ENCODE data around the gene CALY.

The CALY gene

GRCh38 chr10:133353202-133353959, 16.7 kb upstream of the CALY start:
- DNase-seq, result no peak

DNA sequence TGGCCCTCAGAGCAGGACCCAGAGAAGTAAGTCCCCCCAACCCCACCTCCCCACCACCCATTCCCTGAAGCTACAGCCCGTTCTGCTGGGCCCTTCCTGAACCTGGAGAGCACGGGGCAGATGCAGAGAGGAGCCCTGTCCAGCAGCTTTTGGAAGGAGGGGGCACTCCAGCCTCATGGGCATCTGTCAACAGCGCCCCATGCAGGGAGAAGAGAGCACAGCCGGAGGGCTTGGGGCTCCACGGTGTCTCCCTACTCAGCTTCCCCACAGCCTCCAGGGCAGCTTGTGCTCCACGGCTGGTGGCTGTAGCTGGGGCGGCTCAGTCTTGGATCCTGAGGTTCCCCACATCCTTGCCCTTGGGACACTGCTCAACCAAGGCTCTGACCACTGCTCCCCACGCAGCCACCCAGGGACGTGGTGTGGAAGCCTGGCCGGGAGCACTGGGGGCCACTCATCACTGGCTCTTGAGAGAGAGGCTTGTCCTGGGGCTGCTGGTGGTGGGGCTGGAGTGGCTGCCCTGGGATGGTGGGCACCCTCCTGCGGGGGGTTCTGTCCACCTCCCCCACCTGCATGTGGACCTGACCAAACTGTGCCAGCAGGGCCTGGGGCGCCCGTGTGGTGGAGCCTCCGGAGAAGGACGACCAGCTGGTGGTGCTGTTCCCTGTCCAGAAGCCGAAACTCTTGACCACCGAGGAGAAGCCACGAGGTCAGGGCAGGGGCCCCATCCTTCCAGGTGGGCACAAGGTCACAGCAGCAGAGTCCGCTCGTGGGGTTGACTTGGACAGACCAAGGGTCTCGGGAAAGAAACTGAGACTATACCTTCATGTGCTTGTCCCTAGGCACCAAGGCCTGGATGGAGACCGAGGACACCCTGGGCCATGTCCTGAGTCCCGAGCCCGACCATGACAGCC, 15.0 kb upstream of the CALY start:
- DNase-seq, result no peak

DNA sequence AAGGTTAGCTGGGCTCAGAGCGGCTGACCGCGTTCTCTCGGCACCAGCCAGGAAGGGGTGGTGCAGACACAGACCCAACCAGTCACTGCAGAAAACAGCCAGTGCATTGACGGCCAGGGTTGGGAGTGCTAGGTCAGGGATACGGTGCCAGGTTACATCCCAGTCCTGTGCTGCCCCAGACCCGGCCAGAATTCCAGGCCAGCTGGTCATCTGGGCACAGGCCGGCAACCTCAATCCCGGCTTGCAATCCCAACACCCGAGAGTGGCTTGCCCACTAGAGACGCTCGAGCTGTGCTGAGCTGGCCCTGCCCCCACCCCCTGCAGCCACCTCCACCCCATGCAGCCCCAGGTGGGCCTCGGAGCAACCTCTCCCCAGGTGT, 14.2 kb upstream of the CALY start:
- no peak for DNase-seq

GRCh38 chr10:133350283-133350949, 13.7 kb upstream of the CALY start:
- DNase-seq, result no peak

DNA sequence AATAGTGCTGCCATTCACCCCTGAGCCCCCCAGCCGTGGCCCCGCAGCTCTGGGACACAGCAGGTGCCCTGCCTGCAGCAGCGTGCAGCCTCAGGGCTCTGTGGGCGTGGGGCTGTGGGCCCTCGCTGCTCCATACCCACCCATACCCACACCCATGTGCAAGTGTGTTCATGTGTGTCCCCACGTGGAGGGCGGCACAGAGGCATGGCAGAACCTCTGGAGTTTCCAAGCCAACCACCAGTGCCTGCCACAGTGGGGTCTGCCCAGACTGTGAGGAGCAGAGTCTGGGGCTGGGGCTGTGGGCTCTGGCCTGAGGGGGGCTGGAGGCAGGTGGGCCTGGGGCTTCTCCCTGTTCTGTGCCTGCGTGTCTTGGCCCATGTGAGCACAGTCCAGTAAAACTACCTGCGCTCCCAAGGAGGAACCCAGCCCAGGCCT, 12.9 kb upstream of the CALY start:
- no peak for DNase-seq

DNA sequence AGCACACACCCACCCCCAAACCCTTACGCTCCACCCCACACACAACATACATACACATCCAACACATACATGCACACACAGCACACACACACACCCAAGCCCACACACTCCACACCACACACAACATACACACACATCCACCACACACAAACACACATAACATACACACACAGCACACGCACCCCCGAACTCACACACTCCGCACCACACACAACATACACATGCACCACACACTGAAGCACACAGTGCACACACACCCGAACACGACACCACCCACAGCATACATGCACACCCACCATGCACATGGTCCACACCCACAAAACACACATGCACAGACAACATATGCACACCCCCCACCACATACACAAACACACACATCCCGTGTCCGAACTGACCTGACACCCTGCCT, 12.5 kb upstream of the CALY start:
- DNase-seq, result no peak

DNA sequence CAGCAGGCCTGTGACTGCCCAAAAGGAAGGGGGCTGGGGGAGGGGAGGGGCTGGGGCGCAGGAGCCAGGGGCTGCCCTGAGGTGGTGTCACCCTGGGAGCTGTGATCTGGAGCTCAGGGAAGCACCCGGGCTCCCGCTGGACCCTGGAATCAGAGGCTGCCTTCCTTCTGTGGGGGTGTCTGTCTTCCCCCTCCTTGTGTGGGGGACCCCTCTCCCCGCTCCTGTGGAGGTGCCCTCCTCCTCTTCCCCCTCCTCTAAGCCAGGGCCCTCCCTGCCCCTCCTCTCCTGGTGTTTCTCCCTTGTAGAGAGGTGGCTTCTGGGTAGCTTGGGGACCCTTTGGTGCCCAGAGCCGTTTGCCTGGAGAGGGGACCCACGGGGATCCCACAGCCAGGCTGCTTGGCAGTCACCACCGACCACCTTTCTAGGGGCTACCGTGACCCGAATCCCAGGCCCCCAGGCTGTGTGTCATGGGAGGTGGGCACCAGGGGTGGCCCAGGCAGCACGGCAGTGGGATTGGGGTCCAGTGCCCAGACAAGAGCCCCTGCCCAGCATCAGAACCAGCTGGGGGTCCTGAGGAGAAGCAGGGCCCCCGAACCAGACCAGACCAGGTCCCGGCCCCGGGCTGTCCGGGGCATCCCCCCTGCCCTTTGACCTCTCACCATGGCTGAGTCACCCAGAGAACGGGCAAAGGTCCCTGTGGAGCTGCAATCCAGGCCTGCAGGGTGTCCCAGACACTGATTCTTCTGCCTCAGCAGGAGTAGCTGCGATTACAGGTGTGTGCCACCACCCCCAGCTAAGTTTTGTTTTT, 11.2 kb upstream of the CALY start:
- no peak for DNase-seq

DNA sequence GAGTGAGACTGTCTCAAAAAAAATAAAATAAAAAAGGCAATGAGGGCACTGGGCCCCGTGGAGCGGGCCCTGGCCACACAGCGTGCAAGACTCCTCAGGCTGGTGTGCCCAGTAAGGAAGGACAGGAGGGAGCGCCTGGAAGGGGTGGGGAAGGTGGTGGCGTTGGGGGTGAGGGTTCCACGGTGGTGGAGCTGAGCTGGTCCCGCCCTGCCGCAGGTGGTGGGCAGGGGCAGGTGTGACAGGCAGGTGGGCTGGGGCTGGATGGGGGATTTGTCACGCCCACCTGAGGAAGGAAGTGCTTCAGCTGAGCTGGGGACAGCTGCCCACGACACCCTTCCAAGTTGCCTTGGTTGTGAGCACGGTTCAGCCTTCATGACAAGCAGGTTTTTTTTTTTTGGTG, 9.7 kb upstream of the CALY start:
- DNase-seq, result no peak

- DNase-seq, result no peak
Observed at GRCh38 chr10:133344236-133344635, 7.5 kb upstream of the CALY start.

DNA sequence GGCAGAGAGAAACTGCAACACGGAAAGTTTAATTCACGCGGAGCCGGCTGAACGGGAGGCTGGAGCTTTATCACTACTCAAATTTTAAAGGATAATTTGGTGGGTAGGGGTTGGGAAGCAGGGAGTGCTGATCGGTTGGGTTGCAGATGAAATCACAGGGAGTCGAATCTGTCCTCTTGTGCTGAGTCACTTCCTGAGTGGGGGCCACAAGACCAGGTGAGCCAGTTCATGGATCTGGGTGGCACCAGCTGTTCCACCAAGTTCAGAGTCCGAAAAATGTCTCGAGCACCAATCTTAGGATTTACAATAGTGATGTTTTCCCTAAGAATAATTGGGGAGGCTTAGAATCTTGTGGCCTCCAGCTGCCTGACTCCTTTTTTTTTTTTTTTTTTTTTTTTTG, 6.9 kb upstream of the CALY start:
- no peak for DNase-seq

DNA sequence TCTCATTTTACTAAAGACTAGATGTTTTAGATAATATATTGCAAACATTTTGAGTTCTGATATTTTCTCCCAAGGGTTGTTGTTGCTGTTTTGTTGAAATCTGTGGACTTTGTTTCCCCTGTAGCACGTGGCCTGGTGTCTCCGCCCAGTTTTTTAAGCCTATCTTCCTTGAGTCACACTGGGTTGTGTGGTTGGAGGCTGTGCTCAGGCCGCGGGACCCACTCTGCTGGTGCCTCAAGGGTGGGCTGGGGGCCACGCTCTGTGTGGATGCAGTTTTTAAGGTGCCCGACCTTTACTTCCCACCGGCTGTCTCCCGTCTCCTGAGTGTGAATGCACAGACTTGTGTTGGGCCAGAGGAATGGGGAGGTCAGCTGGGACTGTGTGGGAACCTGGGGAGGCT, 6.2 kb upstream of the CALY start:
- no peak for DNase-seq

DNA sequence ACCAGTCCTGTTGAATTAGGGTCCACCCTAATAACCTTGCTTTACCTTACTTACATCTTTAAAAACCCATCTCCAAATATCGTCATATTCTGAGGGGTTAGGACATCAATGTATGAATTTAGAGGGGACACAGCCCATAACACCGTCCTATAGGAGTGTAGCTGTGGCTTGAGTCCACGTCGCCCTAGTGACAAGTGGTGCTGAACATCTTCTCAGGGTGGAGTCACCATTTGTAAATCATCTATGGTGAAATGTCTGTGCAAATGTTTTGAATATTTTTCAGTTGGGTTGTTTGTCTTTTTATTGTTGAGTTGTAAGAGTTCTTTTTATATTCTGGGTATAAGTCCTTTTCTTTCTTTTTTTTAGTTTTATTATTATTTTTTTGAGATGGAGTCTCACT, 5.3 kb upstream of the CALY start:
- no peak for DNase-seq

DNA sequence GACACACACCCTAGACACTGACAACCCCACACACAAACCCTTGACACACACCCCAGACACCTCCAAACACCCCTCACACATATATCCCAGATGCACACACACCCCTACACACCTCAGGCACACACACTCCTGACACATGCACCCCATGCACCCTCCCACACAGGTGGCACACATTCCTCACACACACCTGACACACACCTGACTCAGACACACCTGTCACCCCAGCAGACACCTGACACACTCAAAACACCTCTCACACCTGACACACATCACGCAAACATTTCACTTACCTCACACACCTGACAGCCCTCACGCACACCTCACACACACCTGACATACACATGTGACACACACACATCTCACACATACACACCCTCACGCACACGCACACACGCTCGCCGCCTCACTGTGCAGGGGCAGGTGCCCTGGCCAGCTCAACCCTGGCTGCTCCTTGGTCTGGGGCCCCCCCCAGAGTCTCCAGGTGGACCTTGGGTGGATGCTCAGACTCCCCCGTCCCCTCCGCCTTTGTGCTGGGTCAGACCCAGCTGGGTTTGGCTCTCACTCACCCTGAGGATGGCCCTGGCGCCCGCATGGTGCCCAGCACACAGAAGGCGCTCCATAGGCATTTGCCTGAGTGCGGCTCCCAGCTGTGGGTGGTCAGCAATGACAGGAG, 3.1 kb upstream of the CALY start:
- no peak for DNase-seq

DNA sequence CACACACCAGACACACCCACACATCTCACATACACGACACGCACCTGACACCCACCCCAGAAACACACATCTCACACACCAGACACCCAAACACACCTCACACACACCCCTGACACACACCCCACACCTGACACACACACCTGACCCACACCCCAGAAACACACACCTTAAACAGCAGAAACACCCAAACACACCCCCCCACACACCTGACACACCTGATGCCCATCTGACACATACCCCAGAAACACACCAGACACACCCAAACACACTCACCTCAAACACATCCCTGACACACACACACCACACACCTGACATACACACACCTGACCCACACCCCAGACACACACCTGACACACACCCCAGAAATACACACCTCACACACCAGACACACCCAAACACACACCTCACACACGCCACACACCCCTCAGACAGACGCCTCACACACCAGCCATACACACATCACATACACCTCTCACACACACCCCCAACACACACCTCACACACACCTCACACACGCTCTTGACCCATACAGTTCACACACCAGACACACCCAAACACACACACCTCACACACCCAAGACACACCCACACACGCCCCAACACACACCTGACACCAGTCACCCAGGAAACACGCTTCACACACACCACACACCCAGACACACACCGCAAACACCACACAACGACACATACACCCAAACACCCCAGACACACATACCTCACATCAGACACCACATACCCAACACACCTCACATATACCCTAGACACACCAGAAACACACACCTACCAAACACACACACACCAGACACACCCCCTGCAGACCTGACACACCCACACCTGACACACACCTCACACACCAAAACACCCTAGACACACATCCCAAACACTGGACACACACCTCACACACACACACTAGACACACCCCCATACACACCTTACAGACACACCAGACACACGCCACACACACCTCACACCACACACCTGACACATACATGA, 1.7 kb upstream of the CALY start:
- no peak for DNase-seq

- no peak for DNase-seq
Observed at GRCh38 chr10:133337370-133337725, 652 bp upstream of the CALY start.

DNA sequence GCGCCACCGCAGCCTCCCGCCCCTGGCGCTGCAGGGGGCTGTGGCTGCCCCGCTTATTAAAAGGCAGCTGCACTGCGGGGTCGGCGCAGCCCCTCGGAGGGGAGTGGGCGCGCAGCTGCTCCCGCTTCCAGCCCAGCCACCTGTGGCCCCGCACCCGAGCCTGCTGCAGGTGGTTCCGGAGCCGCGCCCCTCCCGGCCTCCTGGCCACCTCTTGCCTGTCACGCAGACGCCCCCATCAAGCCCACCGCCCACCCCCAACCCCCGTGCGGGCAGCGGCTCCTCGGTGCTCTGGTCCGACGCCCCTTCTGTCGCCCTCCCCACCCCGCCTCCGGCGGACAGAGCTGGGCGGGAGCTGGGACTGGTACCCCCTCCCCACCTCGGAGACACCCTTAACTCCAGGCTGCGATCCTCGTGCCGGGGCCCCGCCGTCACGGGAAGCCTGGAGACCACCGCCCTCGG, 549 bp downstream of the CALY start:
- peak in 2 of 56 donors; percentile 52 to 55 for DNase-seq

GRCh38 chr10:133335246-133336117, 1.2 kb downstream of the CALY start:
- peak in 40 of 56 donors; percentile 7 to 80 (median 52) for DNase-seq

DNA sequence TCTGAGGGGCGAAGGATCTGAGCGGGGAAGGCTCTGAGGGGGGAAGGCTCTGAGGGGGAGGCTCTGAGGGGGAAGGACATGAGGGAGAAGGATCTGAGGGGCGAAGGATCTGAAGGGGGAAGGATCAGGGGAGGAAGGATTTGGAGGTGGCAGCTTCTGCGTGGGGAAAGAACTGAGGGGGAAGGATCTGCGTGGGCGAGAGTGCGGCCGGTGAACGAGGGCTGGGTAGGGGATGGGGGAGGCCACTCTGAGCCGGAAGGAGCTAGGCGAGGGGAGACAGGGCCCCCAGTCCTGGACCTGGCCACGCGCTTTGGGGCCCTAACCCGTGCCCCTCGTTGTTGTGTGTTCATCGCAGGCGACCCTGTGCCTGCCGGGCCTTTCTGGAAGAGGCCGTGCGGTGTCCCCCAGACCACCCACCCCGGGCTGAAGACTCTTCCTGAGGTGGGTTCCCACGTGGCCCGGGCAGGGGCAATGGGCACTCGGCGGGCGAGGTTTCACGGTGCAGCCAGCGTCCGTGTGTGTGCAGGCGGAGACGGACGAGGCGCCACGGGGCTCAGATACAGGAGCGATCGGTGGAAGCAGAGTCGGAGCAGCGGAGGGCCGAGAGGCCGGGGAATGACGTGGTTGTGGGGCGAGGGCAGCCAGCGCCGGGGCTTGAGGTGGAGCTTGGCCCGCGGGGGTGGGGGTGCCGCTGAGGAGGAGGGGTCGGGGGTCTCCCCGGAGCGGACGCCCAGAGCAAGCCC, 2.0 kb downstream of the CALY start:
- no peak for DNase-seq

Measured in amygdala (tissue), 56 donors.